Astrocyte (in vitro differentiated cells and primary cell): ENCODE data around the gene CD1E.

Source experiments
- CTCF ChIP-seq: IDR thresholded peaks from 2 replicates; pipeline ENCODE4 v1.5.1; 2011; ENCODE audit warnings: low read depth, mild to moderate bottlenecking, inconsistent platforms, low read length, moderate library complexity; ENCODE audit not compliant: insufficient read depth
- EZH2 ChIP-seq: IDR thresholded peaks from 2 replicates; pipeline ENCODE4 v1.6.1; 2012; ENCODE audit warnings: mild to moderate bottlenecking, low read length, inconsistent platforms; ENCODE audit not compliant: insufficient read depth

DNA sequence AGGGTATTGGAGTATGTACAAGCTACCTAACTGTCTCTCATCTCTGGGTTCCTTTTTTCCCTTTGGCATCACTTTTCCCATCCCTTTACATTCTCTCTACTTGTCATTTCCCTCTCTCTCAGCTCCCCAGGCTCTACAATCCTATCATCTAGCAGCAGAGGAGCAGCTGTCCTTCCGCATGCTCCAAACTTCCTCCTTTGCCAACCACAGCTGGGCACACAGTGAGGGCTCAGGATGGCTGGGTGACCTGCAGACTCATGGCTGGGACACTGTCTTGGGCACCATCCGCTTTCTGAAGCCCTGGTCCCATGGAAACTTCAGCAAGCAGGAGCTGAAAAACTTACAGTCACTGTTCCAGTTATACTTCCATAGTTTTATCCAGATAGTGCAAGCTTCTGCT lies 561 bp downstream of the CD1E start:
- no peak for TF ChIP-seq EZH2
- TF ChIP-seq CTCF = no peak
